Lung (tissue), 12 donors: ENCODE results near the gene CRYBG1. TPM values are rescaled to one million over a fixed set of nuclear protein-coding genes. Genes with fewer than 3 reads are reported as not detected.

Experiments used
- ATAC-seq: fragments of 200-7000 bp; cut with Tn5 transposase; one replicate; pipeline ENCODE4 v1.9.1; 2020; ENCODE audit warnings: moderate number of reproducible peaks; ENCODE audit not compliant: insufficient read depth, low FRiP score
- DNase-seq, 3 donors: peaks; one replicate each; pipeline ENCODE4 v3.0.0-alpha.2; 2013 to 2017
- H3K27ac ChIP-seq, 2 donors: one replicate each; pipeline ENCODE4 v1.5.1; 2013; ENCODE audit warnings: mild to moderate bottlenecking in 2 of 2, moderate library complexity in 2 of 2, control low read depth in 1 of 2, inconsistent platforms in 1 of 2, low read depth in 1 of 2, low read length in 1 of 2
- H3K27me3 ChIP-seq, 3 donors: one replicate each; pipeline ENCODE4 v1.5.1; 2013; ENCODE audit warnings: low read length in 2 of 3; ENCODE audit not compliant: control insufficient read depth in 3 of 3, insufficient read depth in 3 of 3
- H3K36me3 ChIP-seq, 4 donors: one replicate each; pipeline ENCODE4 v1.5.1; 2013; ENCODE audit warnings: low read length in 4 of 4, mild to moderate bottlenecking in 1 of 4, moderate library complexity in 1 of 4; ENCODE audit not compliant: control insufficient read depth in 4 of 4, insufficient read depth in 4 of 4
- H3K4me1 ChIP-seq, 5 donors: one replicate each; pipeline ENCODE4 v1.5.1; 2013; ENCODE audit warnings: low read length in 5 of 5, mild to moderate bottlenecking in 2 of 5, moderate library complexity in 1 of 5; ENCODE audit not compliant: control insufficient read depth in 5 of 5, insufficient read depth in 5 of 5
- H3K4me3 ChIP-seq: one replicate; pipeline ENCODE4 v1.5.1; 2013; ENCODE audit warnings: mild to moderate bottlenecking, control low read depth, moderate library complexity
- H3K9ac ChIP-seq, 2 donors: one replicate each; pipeline ENCODE4 v1.5.1; 2013; ENCODE audit warnings: low read length in 2 of 2, control low read depth in 1 of 2; ENCODE audit not compliant: insufficient read depth in 1 of 2
- H3K9me3 ChIP-seq, 4 donors: one replicate each; pipeline ENCODE4 v1.5.1; 2013; ENCODE audit warnings: low read length in 3 of 4, mild to moderate bottlenecking in 1 of 4, moderate library complexity in 1 of 4; ENCODE audit not compliant: control insufficient read depth in 4 of 4, insufficient read depth in 3 of 4
- WGBS, 2 donors: extraction: QIAGEN DNeasy Blood & Tissue Kit; methylation state at CpG; one replicate each; pipeline ENCODE4 v1.1.7; 2013; 5-methylcytosine and 5-hydroxymethylcytosine counted together
- polyA plus RNA-seq, 2 donors: library from polyadenylated mRNA; stranded (reverse); fragments of 200-250 nt; gene quantifications; one replicate each; pipeline ENCODE4 v1.2.1, GENCODE V29; 2013
- total RNA-seq, 2 donors: library from RNA; depleted of rRNA in 1 of 2; stranded (reverse); fragments of >200 nt in 1 of 2; gene quantifications; one replicate each; pipeline ENCODE4 v1.2.1, GENCODE V29; 2014 to 2021
- TF ChIP-seq, protein P1 (sequence below): IDR thresholded peaks from 2 replicates; pipeline ENCODE4 v1.5.1; 2012; ENCODE audit warnings: mild to moderate bottlenecking; ENCODE audit errors: control extremely low read depth, extremely low read depth
- donor health status: control.
- donor health status: control.
- donor health status: Bipolar disorder and iron deficiency.
- donor health status: healthy.
- donor health status: DM: yes; HTN: yes; CAD: no.

Gene CRYBG1
- total and polyA plus RNA-seq, 4 donors, result 5.7 to 28.0 (median 12.6) TPM

- Histone ChIP-seq H3K36me3 (no peaks in the 10 kb centered on the region), H3K9me3 (peaks cover 0 to 5% (median 0%) of the 10 kb centered on the region in 4 donors), H3K9ac (no peak overlapping the region), H3K4me3 (no peak overlapping the region), H3K27ac (no peak overlapping the region), H3K27me3 (peaks cover 0 to 4% (median 0%) of the 10 kb centered on the region in 3 donors), H3K4me1 (no peaks in the 10 kb centered on the region)
- ATAC-seq (no peak), DNase-seq (no peak)
- TF ChIP-seq, protein P1, sequence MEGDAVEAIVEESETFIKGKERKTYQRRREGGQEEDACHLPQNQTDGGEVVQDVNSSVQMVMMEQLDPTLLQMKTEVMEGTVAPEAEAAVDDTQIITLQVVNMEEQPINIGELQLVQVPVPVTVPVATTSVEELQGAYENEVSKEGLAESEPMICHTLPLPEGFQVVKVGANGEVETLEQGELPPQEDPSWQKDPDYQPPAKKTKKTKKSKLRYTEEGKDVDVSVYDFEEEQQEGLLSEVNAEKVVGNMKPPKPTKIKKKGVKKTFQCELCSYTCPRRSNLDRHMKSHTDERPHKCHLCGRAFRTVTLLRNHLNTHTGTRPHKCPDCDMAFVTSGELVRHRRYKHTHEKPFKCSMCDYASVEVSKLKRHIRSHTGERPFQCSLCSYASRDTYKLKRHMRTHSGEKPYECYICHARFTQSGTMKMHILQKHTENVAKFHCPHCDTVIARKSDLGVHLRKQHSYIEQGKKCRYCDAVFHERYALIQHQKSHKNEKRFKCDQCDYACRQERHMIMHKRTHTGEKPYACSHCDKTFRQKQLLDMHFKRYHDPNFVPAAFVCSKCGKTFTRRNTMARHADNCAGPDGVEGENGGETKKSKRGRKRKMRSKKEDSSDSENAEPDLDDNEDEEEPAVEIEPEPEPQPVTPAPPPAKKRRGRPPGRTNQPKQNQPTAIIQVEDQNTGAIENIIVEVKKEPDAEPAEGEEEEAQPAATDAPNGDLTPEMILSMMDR, result no peak
- WGBS, 2 donors, result 79 to 88% methylated on average over 1 of the region's 1 CpG
These were observed 125.7 kb downstream of the CRYBG1 start for GRCh38 chr6:106486236-106486635.

DNA sequence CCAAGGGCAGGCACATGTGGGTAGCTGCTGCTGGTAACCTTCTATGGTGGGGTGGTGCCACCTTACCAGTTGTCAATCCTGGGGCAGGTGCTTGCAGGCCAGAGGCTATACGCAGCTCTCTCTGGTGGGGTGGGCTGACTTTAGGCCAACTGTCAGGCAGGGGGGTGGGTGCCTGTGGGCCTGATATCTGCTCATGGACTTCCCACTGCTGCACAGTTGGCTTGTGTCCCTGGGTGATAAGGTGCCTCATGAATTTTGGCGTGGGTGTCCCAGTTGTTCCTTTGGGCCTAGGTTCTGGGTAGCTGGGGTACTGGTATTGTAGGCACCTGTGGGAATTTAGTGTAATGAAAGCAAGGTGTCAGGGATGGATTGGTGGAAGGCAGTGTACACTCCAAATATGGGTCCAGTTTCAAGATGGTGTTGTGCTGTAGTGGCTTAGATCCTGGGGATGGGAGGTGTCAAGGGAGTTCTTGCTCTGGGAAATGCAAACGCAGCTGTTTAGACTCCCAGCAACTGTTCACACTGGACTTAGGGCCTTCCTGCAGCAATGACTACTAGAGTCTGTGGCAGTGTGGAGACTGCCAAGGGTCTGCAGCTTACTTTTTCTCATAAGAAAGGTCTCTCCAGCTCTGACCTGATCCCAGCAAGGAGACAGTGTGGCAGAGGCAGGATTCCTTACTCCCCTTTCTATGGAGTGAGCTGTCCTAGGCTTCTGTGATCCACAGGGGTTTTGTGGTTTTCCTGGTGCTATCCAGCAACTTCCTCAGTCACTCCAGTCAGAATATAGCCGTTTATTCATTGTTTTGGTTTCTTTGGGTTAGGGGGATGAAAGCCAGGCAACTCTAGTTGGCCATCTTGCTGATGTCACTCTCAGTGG, 128.2 kb downstream of the CRYBG1 start:
- Histone ChIP-seq H3K4me1 (no peaks in the 10 kb centered on the region), H3K27me3 (peaks cover 0 to 4% (median 3%) of the 10 kb centered on the region in 3 donors), H3K9me3 (peaks cover 0 to 5% (median 0%) of the 10 kb centered on the region in 4 donors), H3K9ac (no peak overlapping the region), H3K4me3 (no peak overlapping the region), H3K36me3 (no peaks in the 10 kb centered on the region), H3K27ac (no peak overlapping the region)
- no peak for ATAC-seq
- DNase-seq, result no peak
- TF ChIP-seq, protein P1, result no peak
- 57 to 58% methylated on average over 4 of the region's 4 CpGs for WGBS, 2 donors

DNA sequence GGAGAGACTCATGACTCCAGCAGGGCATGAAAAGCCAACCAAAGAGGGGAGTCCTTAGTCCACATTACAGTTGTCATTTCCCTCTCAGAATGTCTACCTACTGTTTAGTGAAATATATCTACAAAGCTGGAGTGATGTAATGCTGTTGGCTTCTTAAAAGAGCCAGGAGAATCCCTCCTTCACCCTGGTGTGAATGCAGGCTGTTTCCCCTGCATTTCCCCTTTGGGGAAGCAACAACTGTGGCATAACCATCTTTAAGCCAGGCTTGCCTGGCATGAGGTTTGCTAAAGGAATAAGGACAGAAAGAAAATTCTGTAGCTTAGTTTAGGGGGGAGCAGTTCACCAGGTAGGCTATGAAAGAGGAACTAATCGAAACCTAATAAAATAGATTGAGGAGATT, 129.5 kb downstream of the CRYBG1 start:
- H3K9me3 ChIP-seq, result peaks cover 0 to 5% (median 0%) of the 10 kb centered on the region in 4 donors
- 81 to 86% methylated on average over 1 of the region's 1 CpG for WGBS, 2 donors
- no peak for DNase-seq
- no peak overlapping the region for H3K4me3 ChIP-seq
- H3K27me3 ChIP-seq, result peaks cover 0 to 4% (median 3%) of the 10 kb centered on the region in 3 donors
- no peak overlapping the region for H3K27ac ChIP-seq
- ATAC-seq, result no peak
- H3K4me1 ChIP-seq, result no peaks in the 10 kb centered on the region
- H3K9ac ChIP-seq, result no peak overlapping the region
- no peaks in the 10 kb centered on the region for H3K36me3 ChIP-seq
- TF ChIP-seq, protein P1, result no peak
